ENCODE data around the gene LRIT2. TPM values are rescaled to one million over a fixed set of nuclear protein-coding genes. Genes with fewer than 3 reads are reported as not detected.

The LRIT2 gene
- total and polyA plus RNA-seq, 9 of the 15 experiments (the other 6 are each of a cell fraction or from before 2014, with no cell fraction given), result not detected

DNA sequence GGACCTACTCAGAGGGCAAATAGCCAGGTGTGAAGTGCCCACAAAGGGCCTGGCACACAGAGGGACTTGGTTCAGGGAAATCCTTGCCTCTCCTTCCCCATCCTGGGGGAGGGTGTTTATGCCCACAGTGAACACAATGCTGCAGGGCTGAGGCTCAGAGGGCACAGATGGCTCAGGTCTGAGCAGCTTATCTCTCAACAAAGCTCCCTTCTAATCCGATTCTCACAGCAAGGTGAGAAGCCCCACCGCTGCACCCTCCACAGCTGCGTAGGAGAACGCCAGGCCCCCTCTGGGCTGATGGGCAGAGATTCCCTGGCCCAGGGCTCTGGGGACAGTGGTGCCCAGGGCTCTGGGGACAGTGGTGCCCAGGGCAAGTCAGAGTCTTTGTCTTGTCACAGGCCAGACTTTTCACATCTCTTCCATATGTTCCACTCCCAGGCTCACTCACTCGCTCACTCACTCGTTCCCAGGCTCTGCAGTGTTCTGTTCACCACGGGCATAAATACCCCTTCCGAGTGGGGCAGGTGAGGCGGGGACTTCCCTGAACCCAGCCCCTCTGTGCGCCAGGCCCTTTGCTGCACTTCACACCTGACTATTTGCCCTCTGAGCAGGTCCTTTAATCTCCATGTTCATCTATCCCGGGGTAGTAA lies 39.7 kb downstream of the LRIT2 start:
- intact Hi-C loops (cut with micrococcal nuclease), result no loop called here
- Histone ChIP-seq H3K9me3 (replicated peaks; ENCODE audit: control insufficient read depth, insufficient read depth, low read depth, low read length) (no peaks in the 10 kb centered on the region), H3K36me3 (ENCODE audit: control insufficient read depth, insufficient read depth, low read length) (no peaks in the 10 kb centered on the region), H3K27me3 (ENCODE audit: control insufficient read depth in 2 of 2, insufficient read depth in 2 of 2, low read length in 2 of 2) (peaks cover 0 to 48% of the 10 kb centered on the region in 2 experiments; a peak in 3 of 5 replicates), H3K9ac (ENCODE audit: insufficient read depth in 1 of 2, low read depth in 2 of 2, low read length in 2 of 2) (no peak overlapping the region), H3K4me3 (no peak overlapping the region), H4K20me1 (replicated peaks; ENCODE audit: control insufficient read depth, insufficient read depth, low read length) (no peaks in the 10 kb centered on the region; the same call in 1 of the 2 replicates), H3K27ac (ENCODE audit: extremely low read depth, low read depth, low read length) (no peak overlapping the region), H3K4me1 (replicated peaks in 1 of 2; ENCODE audit: control insufficient read depth in 2 of 2, insufficient read depth in 2 of 2, low read length in 2 of 2) (no peaks in the 10 kb centered on the region), H3K9me1 (ENCODE audit: control insufficient read depth, insufficient read depth, low read length) (no peaks in the 10 kb centered on the region), H3K79me2 (ENCODE audit: control insufficient read depth, insufficient read depth, low read length) (no peaks in the 10 kb centered on the region), H2AFZ (ENCODE audit: low read depth, low read length) (no peak overlapping the region), H3K4me2 (ENCODE audit: insufficient read depth, low read length) (no peak overlapping the region)
- FAIRE-seq, result no peak
- CTCF ChIA-PET (ENCODE audit: low intra/inter-chr PET ratio), result no interaction called here
- TF ChIP-seq, protein P1, sequence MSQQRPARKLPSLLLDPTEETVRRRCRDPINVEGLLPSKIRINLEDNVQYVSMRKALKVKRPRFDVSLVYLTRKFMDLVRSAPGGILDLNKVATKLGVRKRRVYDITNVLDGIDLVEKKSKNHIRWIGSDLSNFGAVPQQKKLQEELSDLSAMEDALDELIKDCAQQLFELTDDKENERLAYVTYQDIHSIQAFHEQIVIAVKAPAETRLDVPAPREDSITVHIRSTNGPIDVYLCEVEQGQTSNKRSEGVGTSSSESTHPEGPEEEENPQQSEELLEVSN (IDR thresholded peaks at IDR 0.05; ENCODE audit: borderline replicate concordance in 1 of 2, extremely low read depth in 1 of 2, insufficient read depth in 1 of 2, insufficient read length in 1 of 2, low read depth in 1 of 2, low read length in 1 of 2, poor library complexity in 1 of 2, severe bottlenecking in 1 of 2), result no peak
- TF ChIP-seq TBL1XR1 (IDR thresholded peaks at IDR 0.05; ENCODE audit: low read length in 2 of 2) (no peak), PHTF2 (CRISPR knock-in tag; IDR thresholded peaks at IDR 0.05) (no peak), DMBX1 (CRISPR knock-in tag; IDR thresholded peaks at IDR 0.05; ENCODE audit: borderline replicate concordance) (no peak), ETS2 (tag; IDR thresholded peaks at IDR 0.05; ENCODE audit: borderline replicate concordance, poor library complexity, severe bottlenecking) (no peak), BACH1 (tag; IDR thresholded peaks at IDR 0.05) (no peak), HMG20B (CRISPR knock-in tag; IDR thresholded peaks at IDR 0.05) (no peak), RAD51 (IDR thresholded peaks at IDR 0.05; ENCODE audit: borderline replicate concordance, low read depth) (no peak), ZNF695 (CRISPR knock-in tag; IDR thresholded peaks at IDR 0.05) (no peak), FOXM1 (IDR thresholded peaks at IDR 0.05; ENCODE audit: low read depth) (no peak), FOXM1 (CRISPR knock-in tag; IDR thresholded peaks at IDR 0.05; ENCODE audit: low read depth) (no peak), ZNF444 (CRISPR knock-in tag; IDR thresholded peaks at IDR 0.05) (no peak), E2F3 (CRISPR knock-in tag; IDR thresholded peaks at IDR 0.05) (no peak)
- TF ChIP-seq, protein P2, sequence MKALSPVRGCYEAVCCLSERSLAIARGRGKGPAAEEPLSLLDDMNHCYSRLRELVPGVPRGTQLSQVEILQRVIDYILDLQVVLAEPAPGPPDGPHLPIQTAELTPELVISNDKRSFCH (CRISPR knock-in tag; IDR thresholded peaks at IDR 0.05), result no peak
- TF ChIP-seq, protein P2 (tag; IDR thresholded peaks at IDR 0.05), result no peak
- POLR2A ChIA-PET, result interaction anchor here (0.7 to 0.8 kb wide), 2 partner anchors 38 to 63 kb away, joined by 3 read pairs; no protein-coding TSS in a partner anchor
- DNase-seq (ENCODE audit: extremely low read depth in 1 of 4, low spot score in 3 of 4), result no peak
- in situ Hi-C loops (cut with MboI), result no loop called here
- no TSS peak for BruUV-seq (replicated peaks)
- no peak for ATAC-seq
- under 1% methylated on average over 11 of the region's 11 CpGs for WGBS (ENCODE audit: insufficient coverage, low coverage, missing lambda C conversion rate)

Data from K562 (cell line).